ENCODE data around the gene COX6A1.
"Not testable (repeated sequence)": the region's sequence is repeated elsewhere in the genome, so short reads cannot be mapped to it uniquely, and the experiment has no call there.

Gene COX6A1

GRCh38 chr12:120468821-120469449 is 31.0 kb downstream of the COX6A1 start:
- DNase-seq, result peak in 1 of 2 experiments; percentile 53

DNA sequence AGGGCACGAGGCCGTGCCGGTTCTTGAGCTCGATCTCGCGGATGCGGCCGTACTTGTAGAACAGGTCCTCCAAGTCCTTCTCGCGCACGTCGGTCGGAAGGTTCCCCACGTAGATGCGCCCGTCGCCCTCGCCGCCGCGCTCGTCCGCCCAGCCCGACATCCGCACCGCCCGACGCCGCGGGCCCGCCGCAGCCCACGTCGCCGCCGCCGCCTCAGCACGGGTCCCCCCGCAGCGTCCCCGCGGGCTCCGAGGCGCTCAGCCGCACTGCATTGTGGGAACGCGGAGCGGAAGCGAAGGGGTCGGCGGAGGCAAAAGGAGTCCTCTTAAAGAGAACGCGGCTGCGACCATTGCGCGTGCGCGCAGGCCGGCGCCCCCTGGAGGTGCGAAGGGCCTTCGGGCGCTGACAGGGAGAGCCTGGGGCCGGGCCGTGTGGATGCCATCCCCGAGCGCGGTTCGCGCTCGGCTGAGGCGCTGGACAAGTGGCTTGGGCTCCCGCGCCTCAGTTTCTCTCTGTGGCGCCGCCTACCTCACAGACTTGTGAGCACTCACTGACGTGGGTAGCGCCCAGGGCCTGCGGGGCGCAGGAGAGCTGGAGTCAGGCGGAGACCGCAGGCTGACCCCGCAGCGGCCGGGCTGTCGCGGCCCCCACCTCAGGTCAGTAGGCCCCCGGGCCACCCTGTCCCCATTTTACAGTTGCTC is 31.7 kb downstream of the COX6A1 start, which contains the start of gene SRSF9:
SRSF9 (minus strand) TSS at position 299 of the 700 bp plus-strand sequence; CDS start at position 160, 139 bp downstream.
- peak; percentile 98 for DNase-seq

DNA sequence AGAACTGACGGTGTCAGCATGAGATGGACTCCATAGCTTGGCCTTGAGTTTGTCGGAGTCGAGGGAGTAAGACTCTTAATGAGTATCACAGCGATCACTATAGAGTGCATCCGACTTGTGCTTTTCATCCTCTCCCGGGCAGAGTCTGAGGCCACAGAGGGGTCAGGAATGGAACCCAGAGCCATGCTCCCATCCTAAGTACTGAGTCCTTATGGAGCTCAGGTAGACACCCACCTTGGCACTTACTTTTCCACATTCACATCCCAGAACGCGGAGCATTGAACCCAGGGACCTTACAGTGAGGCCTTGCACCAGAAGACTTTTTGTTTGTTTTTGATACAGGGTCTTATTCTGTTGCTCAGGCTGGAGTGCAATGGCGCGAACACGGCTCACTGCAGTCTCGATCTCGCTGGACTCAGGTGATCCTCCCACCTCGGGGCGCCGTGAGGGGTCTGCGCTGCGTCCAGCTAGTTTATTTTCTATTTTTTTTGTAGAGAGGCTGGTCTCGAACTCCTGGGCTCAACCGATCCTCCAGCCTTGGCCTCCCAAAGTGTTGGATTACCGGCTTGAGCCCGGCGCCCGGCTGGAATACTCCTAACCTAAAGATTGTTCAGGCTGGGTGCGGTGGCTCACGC is 32.4 kb downstream of the COX6A1 start:
- DNase-seq, result no peak

DNA sequence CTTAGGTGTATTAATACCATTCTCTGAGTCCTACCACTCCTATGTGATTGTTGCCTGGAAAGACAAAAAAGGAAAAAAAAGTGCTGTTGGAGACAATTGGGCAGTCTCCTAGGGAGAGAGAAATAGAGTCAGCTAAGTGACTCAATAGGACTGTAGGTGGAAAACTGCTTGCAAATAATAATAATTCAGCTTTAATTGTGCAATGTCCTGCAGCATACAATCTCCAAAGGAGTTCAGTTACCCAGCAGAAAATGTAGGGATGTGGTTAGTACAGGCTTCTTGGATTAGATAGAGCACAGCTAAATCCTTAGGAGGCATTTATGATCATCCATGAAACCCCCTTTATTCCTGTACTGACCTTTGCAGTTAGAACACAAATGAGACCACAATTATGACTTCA is 34.6 kb downstream of the COX6A1 start:
- DNase-seq, result no peak

DNA sequence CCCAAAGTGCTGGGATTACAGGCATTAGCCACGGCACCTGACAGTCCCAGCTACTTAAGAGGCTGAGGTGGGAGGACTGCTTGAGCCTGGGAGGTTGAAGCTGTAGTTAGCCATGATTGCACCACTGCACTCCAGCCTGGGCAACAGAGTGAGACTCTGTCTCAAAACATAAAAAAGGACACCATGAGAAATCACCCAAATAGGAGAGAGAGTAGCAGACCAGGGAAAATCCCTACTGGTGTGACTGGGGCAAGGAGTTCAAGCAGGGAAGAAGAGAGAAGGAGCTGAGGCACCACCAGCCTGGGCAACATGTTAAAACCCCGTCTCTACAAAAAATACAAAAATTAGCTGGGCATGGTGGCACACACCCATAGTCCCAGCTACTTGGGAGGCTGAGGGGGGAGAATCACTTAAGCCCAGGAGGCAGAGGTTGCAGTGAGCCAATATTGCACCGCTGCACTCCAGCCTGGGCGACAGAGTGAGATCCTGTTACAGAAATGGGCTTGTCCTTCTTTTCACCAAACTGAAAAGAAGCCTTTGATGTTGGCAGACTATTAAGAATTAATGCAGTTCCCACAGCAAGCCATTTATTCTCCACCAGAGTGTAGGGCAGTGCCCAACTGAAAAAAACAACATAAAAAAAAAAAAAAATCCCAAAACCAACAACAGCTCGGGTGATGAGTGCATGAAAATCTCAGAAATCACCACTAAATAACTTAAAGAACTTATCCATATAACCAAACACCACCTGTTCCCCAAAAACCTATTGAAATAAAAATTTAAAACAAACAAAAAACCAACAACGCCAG is 36.1 kb downstream of the COX6A1 start:
- DNase-seq, result no peak

DNA sequence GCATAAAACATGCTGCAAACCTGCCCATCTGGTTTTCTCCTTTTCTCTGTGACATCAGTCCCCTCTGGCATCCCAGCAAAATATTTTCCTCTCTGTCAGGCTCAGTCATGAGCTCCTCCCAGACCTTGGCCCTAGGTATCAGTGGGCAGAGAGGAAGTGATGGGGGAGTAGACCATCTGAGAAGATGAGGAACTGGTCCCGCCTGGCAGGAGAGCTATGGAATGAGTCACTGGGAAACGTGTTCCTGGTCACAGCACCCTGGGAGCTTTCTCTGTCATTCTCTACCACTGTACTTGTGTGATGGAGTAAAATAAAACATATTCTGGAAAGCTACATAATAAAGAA is 36.7 kb downstream of the COX6A1 start:
- DNase-seq, result no peak

DNA sequence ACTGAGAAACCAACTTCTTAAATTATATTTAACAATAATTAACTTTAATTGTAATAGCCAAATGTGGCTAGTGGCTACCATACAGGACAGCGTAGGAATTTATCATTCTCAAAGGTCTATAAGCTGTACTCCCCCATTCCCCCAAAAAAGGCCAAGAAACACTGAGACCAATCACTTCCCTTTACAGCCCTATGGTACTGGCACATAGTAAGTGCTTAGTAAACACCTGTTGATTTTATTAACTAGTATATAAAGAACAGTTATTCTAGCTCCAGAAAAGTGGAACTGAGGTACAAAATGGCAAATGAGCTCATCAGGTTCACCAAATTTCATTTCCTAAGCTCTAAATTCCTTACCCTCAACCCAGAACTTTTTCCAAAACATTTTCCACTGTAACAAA is 37.7 kb downstream of the COX6A1 start:
- no peak for DNase-seq

- DNase-seq, result no peak
Measured at GRCh38 chr12:120479458-120479857, 41.5 kb downstream of the COX6A1 start.

DNA sequence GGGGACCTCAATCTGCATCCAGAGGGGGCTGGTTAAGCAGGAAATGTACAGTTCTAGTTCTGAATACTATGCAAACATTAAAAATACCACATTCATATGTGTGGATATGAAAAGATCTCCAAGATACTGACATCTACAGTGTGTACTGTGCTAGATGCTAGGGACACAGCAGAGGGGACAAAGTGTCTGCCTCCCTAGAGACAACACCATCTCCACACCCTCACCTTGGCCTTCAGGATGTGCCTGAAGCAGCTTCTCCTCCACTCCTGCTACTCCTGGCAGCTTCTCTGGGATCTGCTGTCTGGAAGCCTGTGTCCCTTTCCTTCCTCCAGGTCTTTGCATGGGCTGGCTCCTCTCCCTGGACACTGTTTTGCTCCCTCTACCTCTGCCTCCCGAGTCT is 42.3 kb downstream of the COX6A1 start:
- no peak for DNase-seq

DNA sequence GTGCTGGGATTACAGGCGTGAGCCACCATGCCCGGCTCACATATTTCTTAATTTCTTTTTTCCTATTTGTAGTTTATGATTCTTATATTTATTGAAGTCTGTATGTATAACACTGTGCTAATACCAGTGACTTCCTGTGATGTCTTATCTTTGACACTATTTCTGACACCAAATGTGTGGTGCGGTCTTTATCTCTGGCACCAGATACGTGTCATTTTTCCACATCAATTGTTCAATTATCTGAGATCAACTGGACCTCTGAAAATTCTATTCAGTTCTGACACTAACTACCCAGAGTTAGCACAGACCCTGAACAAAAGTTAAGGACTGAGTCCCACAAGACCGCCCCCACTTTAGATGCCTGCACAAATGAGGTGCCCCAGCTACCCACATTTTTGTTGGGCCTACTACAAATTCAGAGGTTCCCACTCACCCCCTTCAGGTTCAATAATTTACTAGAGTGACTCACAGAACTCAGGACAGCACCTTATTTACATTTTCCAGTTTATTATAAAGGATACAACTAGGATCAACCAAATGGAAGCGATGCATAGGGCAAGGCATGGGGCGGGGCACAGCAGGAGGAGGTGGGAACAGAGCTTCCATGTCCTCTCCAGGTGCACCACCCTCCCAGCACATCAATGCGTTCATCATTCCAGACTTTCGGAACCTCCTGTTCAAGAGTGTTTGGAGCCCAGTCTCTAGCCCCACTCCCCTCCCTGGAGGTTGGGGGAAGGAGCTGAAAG is 43.3 kb downstream of the COX6A1 start:
- no peak for DNase-seq

DNA sequence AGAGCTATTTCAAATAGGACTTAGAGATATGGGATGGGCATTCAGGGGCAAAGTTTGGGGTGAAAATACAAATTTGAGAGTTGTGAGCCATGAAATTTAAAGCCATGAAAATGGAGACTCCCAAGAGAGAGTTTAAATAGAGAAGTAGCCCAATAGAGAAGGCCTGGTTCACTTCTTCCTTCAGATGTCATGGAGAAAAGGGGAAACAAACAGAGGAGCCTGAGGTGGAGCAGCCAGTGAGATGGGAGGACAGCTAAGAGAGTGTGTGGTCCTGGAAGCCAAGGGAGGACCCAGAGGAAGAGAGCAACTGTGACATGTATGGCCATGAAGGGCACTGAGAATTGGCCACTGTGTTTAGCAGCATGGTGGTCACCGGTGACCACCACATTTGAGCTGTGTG is 45.7 kb downstream of the COX6A1 start:
- no peak for DNase-seq

DNA sequence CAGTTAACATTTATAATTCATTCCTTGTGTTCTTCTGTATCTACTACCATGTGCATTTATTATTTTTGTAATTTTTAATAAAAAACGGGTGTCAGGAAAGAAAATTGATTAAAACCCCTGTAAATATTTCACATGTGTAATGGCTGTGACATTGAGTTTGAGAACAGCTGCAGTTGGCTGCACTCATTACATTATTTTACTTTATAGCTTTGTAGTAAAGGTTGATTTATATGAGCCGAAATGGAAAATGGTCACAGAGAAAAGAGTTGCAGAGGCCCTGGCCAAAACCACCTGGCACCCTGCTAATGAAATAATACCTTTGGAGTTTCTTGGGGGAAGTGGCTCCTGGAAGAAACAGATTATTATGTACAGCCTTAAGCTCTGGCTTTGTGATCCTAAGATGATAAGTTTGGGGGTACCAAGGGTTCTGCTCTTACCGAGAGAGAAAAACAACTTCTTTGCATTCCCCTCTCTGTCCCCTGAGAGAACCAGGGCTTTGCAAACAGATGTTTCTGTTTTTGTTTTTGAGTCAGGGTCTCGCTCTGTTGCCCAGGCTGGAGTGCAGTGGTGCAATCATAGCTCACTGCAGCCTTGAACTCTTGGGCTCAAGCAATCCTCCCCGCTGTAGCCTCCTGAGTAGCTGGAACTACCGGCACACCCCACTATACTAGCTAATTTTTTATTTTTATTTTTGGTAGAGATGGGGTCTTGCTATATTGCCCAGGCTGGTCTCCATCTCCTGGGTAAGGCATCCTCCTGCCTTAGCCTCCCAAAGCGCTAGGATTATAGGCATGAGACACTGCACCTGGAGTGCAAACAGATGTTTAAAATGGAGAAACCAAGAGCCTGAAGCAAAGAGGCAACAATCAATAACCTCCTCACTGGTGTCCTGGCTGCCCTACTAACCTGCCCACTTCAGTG is 48.3 kb downstream of the COX6A1 start:
- DNase-seq, result no peak

- DNase-seq, result not testable (repeated sequence)
Measured at GRCh38 chr12:120487552-120487951, 49.6 kb downstream of the COX6A1 start.

- DNase-seq, result no peak
Measured at GRCh38 chr12:120488057-120488640, 50.2 kb downstream of the COX6A1 start.

GRCh38 chr12:120489018-120489417 is 51.1 kb downstream of the COX6A1 start:
- DNase-seq, result no peak

GRCh38 chr12:120490325-120490724 is 52.4 kb downstream of the COX6A1 start:
- no peak for DNase-seq

All from activated T-cell treated with anti-CD3 and anti-CD28 coated beads, Interleukin-2, amount 50 U/mL, for 48 hours (primary cell).